Uterus (tissue), 4 donors: Measurements from ENCODE around the gene TGM2. TPM values are rescaled to one million over a fixed set of nuclear protein-coding genes. Genes with fewer than 3 reads are reported as not detected.

Source experiments
- DNase-seq, 2 donors: peaks; one replicate each; pipeline ENCODE4 v3.0.0-alpha.2; 2019 to 2020
- H3K27ac ChIP-seq, 2 donors: fragments of 200-600 bp; sonication (generic); 1 replicate in 1 of 2; 2 replicates in 1 of 2; pipeline ENCODE4 v1.5.1; 2016 to 2018
- H3K27me3 ChIP-seq, 2 donors: fragments of 200-600 bp; sonication (generic); one replicate each; pipeline ENCODE4 v1.5.1; 2018 to 2019; ENCODE audit warnings: control low read depth in 1 of 2
- H3K36me3 ChIP-seq, 2 donors: fragments of 200-600 bp; sonication (generic); one replicate each; pipeline ENCODE4 v1.5.1; 2019; ENCODE audit warnings: control low read depth in 1 of 2
- H3K4me1 ChIP-seq, 2 donors: fragments of 200-600 bp; sonication (generic); one replicate each; pipeline ENCODE4 v1.5.1; 2018 to 2019; ENCODE audit warnings: control low read depth in 1 of 2
- H3K4me3 ChIP-seq, 2 donors: fragments of 200-600 bp; sonication (generic); 1 replicate in 1 of 2; 2 replicates in 1 of 2; pipeline ENCODE4 v1.5.1; 2018 to 2019; ENCODE audit warnings: mild to moderate bottlenecking in 1 of 2
- H3K9me3 ChIP-seq, 2 donors: fragments of 200-600 bp; sonication (generic); one replicate each; pipeline ENCODE4 v1.5.1; 2019; ENCODE audit warnings: control low read depth in 1 of 2
- CTCF ChIP-seq, 4 experiments: fragments of 200-600 bp in 2 of 4; fragments of 450-650 bp in 2 of 4; sonication (generic) in 2 of 4; IDR thresholded peaks; one replicate each; pipeline ENCODE4 v1.5.1; 2016 to 2019; ENCODE audit warnings: antibody characterized with exemption in 4 of 4, mild to moderate bottlenecking in 2 of 4, moderate library complexity in 1 of 4
- POLR2A ChIP-seq, 2 donors: fragments of 450-650 bp; IDR thresholded peaks; one replicate each; pipeline ENCODE4 v1.6.1; 2016; ENCODE audit warnings: antibody characterized with exemption in 2 of 2, mild to moderate bottlenecking in 1 of 2, moderate library complexity in 1 of 2
- intact Hi-C: fragments of 100-400 bp; cut with DNase I; formaldehyde crosslinking; loops from one replicate; pipeline ENCODE4 v1.15.1; 2023; ENCODE audit warnings: low total_unique reads
- total RNA-seq, 4 donors: library from RNA; depleted of rRNA in 3 of 4; stranded (reverse); fragments of >200 nt in 3 of 4; gene quantifications; one replicate each; pipeline versions ENCODE4 v1.1.0 to v1.2.4, GENCODE V29; 2014 to 2023
- donor health status: DM: yes; HTN: yes; CAD: no.

TGM2 gene
- total RNA-seq, 4 donors from 2014 or later: 136 to 639 (median 209) TPM

- TF ChIP-seq CTCF (IDR thresholded peaks at IDR 0.05): no peak
- no peak for TF ChIP-seq POLR2A (IDR thresholded peaks at IDR 0.05)
- H3K4me1 ChIP-seq: peaks cover 4 to 12% of the 10 kb centered on the region in 2 donors
- no peak overlapping the region for H3K4me3 ChIP-seq
- intact Hi-C loops: no loop called here
- H3K36me3 ChIP-seq: no peaks in the 10 kb centered on the region
- peak overlapping the region; percentile 41 to 89 for H3K27ac ChIP-seq
- H3K9me3 ChIP-seq: no peaks in the 10 kb centered on the region
- H3K27me3 ChIP-seq: no peaks in the 10 kb centered on the region
- DNase-seq: no peak
These were observed 14.5 kb downstream of the TGM2 start for GRCh38 chr20:38150335-38151170.

- no peaks in the 10 kb centered on the region for H3K9me3 ChIP-seq
- H3K27me3 ChIP-seq: no peaks in the 10 kb centered on the region
- H3K4me1 ChIP-seq: peaks cover 4 to 26% of the 10 kb centered on the region in 2 donors
- no peak for DNase-seq
- intact Hi-C loops: no loop called here
- no peaks in the 10 kb centered on the region for H3K36me3 ChIP-seq
- no peak for TF ChIP-seq POLR2A (IDR thresholded peaks at IDR 0.05)
- H3K4me3 ChIP-seq: no peak overlapping the region
- peak overlapping the region in 1 of 2 donors; percentile 44 for H3K27ac ChIP-seq
These were observed 16.6 kb downstream of the TGM2 start for GRCh38 chr20:38148328-38149102.

GRCh38 chr20:38147751-38148150 lies 17.3 kb downstream of the TGM2 start:
- Histone ChIP-seq H3K4me3 (no peak overlapping the region), H3K9me3 (no peaks in the 10 kb centered on the region), H3K4me1 (peaks cover 6 to 26% of the 10 kb centered on the region in 2 donors), H3K36me3 (no peaks in the 10 kb centered on the region), H3K27ac (peak overlapping the region in 1 of 2 donors; percentile 44), H3K27me3 (no peaks in the 10 kb centered on the region)
- intact Hi-C loops: no loop called here
- no peak for DNase-seq
- no peak for TF ChIP-seq POLR2A (IDR thresholded peaks at IDR 0.05)
- no peak for TF ChIP-seq CTCF (IDR thresholded peaks at IDR 0.05)

- Histone ChIP-seq H3K27ac (no peak overlapping the region), H3K36me3 (no peaks in the 10 kb centered on the region), H3K9me3 (no peaks in the 10 kb centered on the region), H3K4me1 (peaks cover 6 to 21% of the 10 kb centered on the region in 2 donors), H3K27me3 (no peaks in the 10 kb centered on the region), H3K4me3 (no peak overlapping the region)
- DNase-seq: no peak
- TF ChIP-seq CTCF (IDR thresholded peaks at IDR 0.05) (no peak), POLR2A (IDR thresholded peaks at IDR 0.05) (no peak)
- intact Hi-C loops: no loop called here
These were observed 17.9 kb downstream of the TGM2 start for GRCh38 chr20:38147163-38147562.

GRCh38 chr20:38146628-38147027 lies 18.4 kb downstream of the TGM2 start:
- Histone ChIP-seq H3K36me3 (no peaks in the 10 kb centered on the region), H3K4me3 (no peak overlapping the region), H3K4me1 (peaks cover 3 to 15% of the 10 kb centered on the region in 2 donors), H3K9me3 (no peaks in the 10 kb centered on the region), H3K27me3 (no peaks in the 10 kb centered on the region), H3K27ac (peak overlapping the region; percentile 73 to 84)
- TF ChIP-seq CTCF (IDR thresholded peaks at IDR 0.05) (no peak), POLR2A (IDR thresholded peaks at IDR 0.05) (no peak)
- no peak for DNase-seq
- intact Hi-C loops: no loop called here
